K562 (cell line): Measurements from ENCODE around the gene CKAP5. TPM values are rescaled to one million over a fixed set of nuclear protein-coding genes. Genes with fewer than 3 reads are reported as not detected.

Experiments used
- ATAC-seq: fragments of 200-7000 bp; cut with Tn5 transposase; 3 replicates; pipeline ENCODE4 v1.9.1; 2020; ENCODE audit warnings: moderate library complexity
- BruUV-seq: library from RNA; stranded (reverse); fragments of 400-500 nt; replicated peaks from 2 replicates; lab custom pipeline; 2021; lab: Mats Ljungman, UMichigan
- CTCF ChIA-PET: fragments of 300-600 bp; formaldehyde crosslinking; extraction: SDS; loops from one replicate; lab custom pipeline; 2021; ENCODE audit warnings: low intra/inter-chr PET ratio; lab: Yijun Ruan, JAX
- POLR2A ChIA-PET: fragments of 300-600, 350-650 bp; sonication (Branson Sonifier 250); formaldehyde crosslinking; extraction: SDS; loops from one replicate; lab custom pipeline; 2021; ENCODE audit warnings: antibody characterized with exemption, inconsistent platforms; lab: Yijun Ruan, JAX
- DNase-seq, 4 experiments: peaks; one replicate each; pipeline versions ENCODE4 v3.0.0 to v3.0.0-alpha.2; 2011 to 2018; ENCODE audit warnings: low spot score in 3 of 4, mixed read lengths in 3 of 4; ENCODE audit errors: extremely low read depth in 1 of 4
- FAIRE-seq: peaks from 2 replicates; lab custom pipeline; 2011; peaks lifted over from hg19 to GRCh38; lab: Jason Lieb, UNC
- H2AFZ ChIP-seq: 2 replicates; pipeline ENCODE4 v1.6.0; 2011; ENCODE audit warnings: low read depth, low read length, control low read depth, inconsistent platforms
- H3K27ac ChIP-seq: fragments of 200-600 bp; 3 replicates; pipeline ENCODE4 v1.8.0; 2011; ENCODE audit warnings: low read depth, mild to moderate bottlenecking, control low read depth, inconsistent platforms, low read length, moderate library complexity, mixed read lengths; ENCODE audit errors: extremely low read depth
- H3K27me3 ChIP-seq, 2 experiments: fragments of 300-600 bp in 1 of 2; 2 replicates in 1 of 2; 3 replicates in 1 of 2; pipeline versions ENCODE4 v1.6.0 to v1.8.0; 2011; ENCODE audit warnings: inconsistent platforms in 2 of 2, low read length in 2 of 2, mild to moderate bottlenecking in 1 of 2, mixed read lengths in 1 of 2, moderate library complexity in 1 of 2; ENCODE audit not compliant: control insufficient read depth in 2 of 2, insufficient read depth in 2 of 2
- H3K36me3 ChIP-seq: fragments of 300-600 bp; 3 replicates; pipeline ENCODE4 v1.8.0; 2011; ENCODE audit warnings: mild to moderate bottlenecking, low read length, inconsistent platforms; ENCODE audit not compliant: control insufficient read depth, insufficient read depth
- H3K4me1 ChIP-seq, 2 experiments: fragments of 200-600 bp in 1 of 2; replicated peaks in 1 of 2; 2 replicates in 1 of 2; 3 replicates in 1 of 2; pipeline versions ENCODE4 v1.5.1 to v1.8.0; 2011; ENCODE audit warnings: inconsistent platforms in 2 of 2, low read length in 2 of 2, mild to moderate bottlenecking in 1 of 2, mixed read lengths in 1 of 2, moderate library complexity in 1 of 2; ENCODE audit not compliant: control insufficient read depth in 2 of 2, insufficient read depth in 2 of 2
- H3K4me2 ChIP-seq: 2 replicates; pipeline ENCODE4 v1.6.1; 2011; ENCODE audit warnings: low read length, control low read depth, inconsistent platforms, mixed read lengths; ENCODE audit not compliant: insufficient read depth
- H3K4me3 ChIP-seq: fragments of 200-600 bp; sonication (generic), shearing (Covaris generic); 2 replicates; pipeline ENCODE4 v1.5.1; 2016; ENCODE audit warnings: control low read depth, inconsistent platforms
- H3K79me2 ChIP-seq: fragments of 200-600 bp; 3 replicates; pipeline ENCODE4 v1.8.0; 2011; ENCODE audit warnings: low read length, inconsistent platforms; ENCODE audit not compliant: control insufficient read depth, insufficient read depth
- H3K9ac ChIP-seq, 2 experiments: 2 replicates each; pipeline versions ENCODE4 v1.6.0 to v1.6.1; 2011; ENCODE audit warnings: low read depth in 2 of 2, low read length in 2 of 2, control low read depth in 1 of 2, inconsistent platforms in 1 of 2, mild to moderate bottlenecking in 1 of 2, mixed read lengths in 1 of 2; ENCODE audit not compliant: insufficient read depth in 1 of 2
- H3K9me1 ChIP-seq: one replicate; pipeline ENCODE4 v1.6.0; 2011; ENCODE audit warnings: inconsistent platforms, mild to moderate bottlenecking, low read length, moderate library complexity; ENCODE audit not compliant: control insufficient read depth, insufficient read depth
- H3K9me3 ChIP-seq: replicated peaks from 2 replicates; pipeline ENCODE4 v1.5.1; 2011; ENCODE audit warnings: low read depth, low read length, inconsistent platforms; ENCODE audit not compliant: control insufficient read depth, insufficient read depth
- H4K20me1 ChIP-seq: replicated peaks from 2 replicates; pipeline ENCODE4 v1.6.1; 2011; ENCODE audit warnings: low read length, inconsistent platforms, mixed read lengths; ENCODE audit not compliant: control insufficient read depth, insufficient read depth
- CHD1 ChIP-seq: fragments of 200-600 bp; sonication (generic); IDR thresholded peaks from one replicate; pipeline ENCODE4 v1.6.1; 2012; ENCODE audit warnings: mild to moderate bottlenecking, moderate library complexity, low read length, inconsistent platforms
- CTCF ChIP-seq, 3 experiments: IDR thresholded peaks in 2 of 3; conservative IDR thresholded peaks in 1 of 3; 2 replicates each; pipeline ENCODE4 v1.5.1; 2011 to 2012; ENCODE audit warnings: low read length in 3 of 3, mild to moderate bottlenecking in 3 of 3, control low read depth in 2 of 3, improper control_type of control experiment in 1 of 3, inconsistent platforms in 1 of 3, low read depth in 1 of 3, mixed read lengths in 1 of 3, moderate library complexity in 1 of 3; ENCODE audit not compliant: insufficient read depth in 2 of 3
- FOXK2 ChIP-seq, 2 experiments: fragments of 450-650 bp; IDR thresholded peaks in 1 of 2; conservative IDR thresholded peaks in 1 of 2; 2 replicates each; pipeline ENCODE4 v1.6.1; 2016; ENCODE audit warnings: low read depth in 2 of 2, mild to moderate bottlenecking in 1 of 2
- GTF2E2 ChIP-seq: fragments of 200-800 bp; sonication (Bioruptor generic); IDR thresholded peaks from 2 replicates; pipeline ENCODE4 v1.6.1; 2016; ENCODE audit warnings: missing genetic modification characterization, missing compliant biosample characterization
- MEIS2 ChIP-seq: fragments of 450-650 bp; IDR thresholded peaks from 2 replicates; pipeline ENCODE4 v1.6.1; 2014; ENCODE audit warnings: mild to moderate bottlenecking; ENCODE audit not compliant: partially characterized antibody
- NFE2 ChIP-seq: IDR thresholded peaks from 2 replicates; pipeline ENCODE4 v1.6.1; 2014; ENCODE audit warnings: antibody characterized with exemption, low read depth
- NR2C1 ChIP-seq, 2 experiments: fragments of 450-650 bp; IDR thresholded peaks; 2 replicates each; pipeline ENCODE4 v1.6.1; 2017; ENCODE audit warnings: mild to moderate bottlenecking in 2 of 2, antibody characterized with exemption in 1 of 2, inconsistent platforms in 1 of 2, missing compliant biosample characterization in 1 of 2, missing genetic modification characterization in 1 of 2
- NR2C2 ChIP-seq, 2 experiments: fragments of 200-800 bp in 1 of 2; sonication (Bioruptor generic) in 1 of 2; sonication (generic) in 1 of 2; formaldehyde crosslinking in 1 of 2; IDR thresholded peaks; 2 replicates each; pipeline versions ENCODE4 v1.6.1 to v1.8.0; 2016 to 2022; ENCODE audit warnings: mild to moderate bottlenecking in 1 of 2, missing compliant biosample characterization in 1 of 2, missing genetic modification characterization in 1 of 2, missing genetic modification reagents in 1 of 2
- POLR2B ChIP-seq: fragments of 450-650 bp; IDR thresholded peaks from 2 replicates; pipeline ENCODE4 v1.6.1; 2018; ENCODE audit warnings: low read depth; ENCODE audit not compliant: partially characterized antibody
- RAD21 ChIP-seq, 2 experiments: fragments of 250-450 bp in 1 of 2; fragments of 450-650 bp in 1 of 2; sonication (Bioruptor Pico) in 1 of 2; formaldehyde crosslinking in 1 of 2; IDR thresholded peaks in 1 of 2; conservative IDR thresholded peaks in 1 of 2; 2 replicates each; pipeline versions ENCODE4 v1.4.0 to v1.8.0; 2020 to 2022; ENCODE audit warnings: mild to moderate bottlenecking in 2 of 2, moderate library complexity in 1 of 2
- TAF9B ChIP-seq: fragments of 450-650 bp; IDR thresholded peaks from 2 replicates; pipeline ENCODE4 v1.6.1; 2018; ENCODE audit warnings: mild to moderate bottlenecking; ENCODE audit not compliant: partially characterized antibody
- ZC3H11A ChIP-seq: IDR thresholded peaks from 2 replicates; pipeline ENCODE4 v1.6.1; 2012; ENCODE audit warnings: low read depth, low read length, improper control_type of control experiment
- ZNF146 ChIP-seq: IDR thresholded peaks from one replicate; pipeline ENCODE4 v1.6.1; 2018; ENCODE audit warnings: missing compliant biosample characterization; ENCODE audit not compliant: unreplicated experiment
- ZNF561 ChIP-seq: fragments of 450-650 bp; formaldehyde crosslinking; conservative IDR thresholded peaks from 2 replicates; pipeline ENCODE4 v1.4.0; 2020; ENCODE audit warnings: mild to moderate bottlenecking, moderate library complexity
- ZNF717 ChIP-seq: fragments of 250-450 bp; sonication (Bioruptor Pico); IDR thresholded peaks from 2 replicates; pipeline ENCODE4 v1.5.0; 2021
- ZZZ3 ChIP-seq: fragments of 450-650 bp; IDR thresholded peaks from 2 replicates; pipeline ENCODE4 v1.6.1; 2016; ENCODE audit warnings: antibody characterized with exemption, mild to moderate bottlenecking, moderate library complexity
- WGBS: fragments of 100-300 bp; shearing (Covaris generic); methylation state at CpG from one replicate; pipeline ENCODE4 v1.1.6; 2016; ENCODE audit warnings: low coverage, mixed read lengths; ENCODE audit not compliant: insufficient coverage; ENCODE audit errors: missing lambda C conversion rate; 5-methylcytosine and 5-hydroxymethylcytosine counted together
- in situ Hi-C: fragments of 300-500 bp; cut with MboI; formaldehyde crosslinking; loops from 4 replicates; pipeline ENCODE4 v1.15.0; 2018; ENCODE audit warnings: inconsistent platforms, mixed read lengths
- intact Hi-C: fragments of 100-400 bp; cut with micrococcal nuclease; formaldehyde crosslinking; loops from 2 replicates; pipeline ENCODE4 v1.14.2; 2022
- polyA plus RNA-seq, 8 experiments: library from polyadenylated mRNA; depleted of rRNA in 4 of 8; stranded (reverse) in 5 of 8; unstranded in 3 of 8; fragments of >200 nt; fragmentation: Nextera tagmentation in 2 of 8; fragmentation: Illumina TruSeq in 1 of 8; extraction: Ambion mirVana in 2 of 8; extraction: Trizol in 1 of 8; gene quantifications; 2 replicates each; pipeline versions ENCODE4 v1.2.1 to v1.2.3, GENCODE V29; 2011 to 2014; ENCODE audit warnings: inconsistent platforms in 1 of 8, missing spikeins in 1 of 8
- total RNA-seq, 7 experiments: library from RNA; depleted of rRNA in 6 of 7; stranded (reverse); fragments of >200 nt in 6 of 7; fragmentation: Illumina TruSeq in 2 of 7; extraction: Trizol in 2 of 7; gene quantifications; 2 replicates each; pipeline versions ENCODE4 v1.2.1 to v1.2.3, GENCODE V29; 2011 to 2021; ENCODE audit warnings: low replicate concordance in 1 of 7
- TF ChIP-seq, protein P1 (sequence below): fragments of 450-650 bp; IDR thresholded peaks from 2 replicates; pipeline ENCODE4 v1.6.1; 2016
- TF ChIP-seq, protein P2 (sequence below): sonication (generic); formaldehyde crosslinking; IDR thresholded peaks from 2 replicates; pipeline ENCODE4 v1.9.0; 2022; ENCODE audit warnings: mild to moderate bottlenecking, missing genetic modification reagents

CKAP5 gene
- total and polyA plus RNA-seq, 9 of the 15 experiments (the other 6 are each of a cell fraction or from before 2014, with no cell fraction given): 60.1 to 239 (median 139) TPM

DNA sequence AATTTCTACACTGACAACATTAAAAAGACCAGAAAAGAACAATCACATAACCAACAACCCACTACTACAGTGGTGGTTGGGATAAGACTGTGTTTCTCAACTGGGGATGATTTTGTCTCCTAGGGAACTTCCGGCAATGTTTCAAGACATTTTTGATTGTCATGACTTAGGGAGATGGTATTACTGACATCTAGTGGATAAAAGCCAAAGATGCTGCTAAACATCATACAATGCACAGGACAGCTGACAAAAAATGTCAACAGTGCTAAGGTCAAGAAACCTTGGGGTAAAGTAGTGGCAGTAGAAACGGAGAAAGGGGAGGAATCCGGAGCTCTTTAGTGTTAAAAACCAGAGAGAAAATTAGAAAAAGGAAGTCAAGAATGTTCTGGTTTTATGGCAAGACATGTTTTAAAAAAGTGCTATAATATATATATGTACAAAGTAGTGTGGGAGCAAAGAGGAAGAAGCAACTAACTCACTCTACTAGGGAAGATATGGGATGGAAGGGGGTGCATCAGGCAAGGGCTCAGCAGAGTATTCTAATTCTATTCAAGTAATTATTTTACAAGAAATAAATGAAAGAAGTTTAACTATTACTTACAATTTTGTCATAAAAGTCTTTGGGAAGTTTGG lies 37.2 kb downstream of the CKAP5 start:
- H3K9me3 ChIP-seq: no peaks in the 10 kb centered on the region
- H3K4me1 ChIP-seq: no peaks in the 10 kb centered on the region
- intact Hi-C loops: no loop called here
- WGBS: 77% methylated on average over 3 of the region's 3 CpGs
- H2AFZ ChIP-seq: no peak overlapping the region
- POLR2A ChIA-PET: interaction anchor here (0.7 kb wide), 1 partner anchor 112 kb away, joined by 4 read pairs; no protein-coding TSS in a partner anchor
- no peak overlapping the region for H3K9ac ChIP-seq
- H3K27me3 ChIP-seq: no peaks in the 10 kb centered on the region
- no peaks in the 10 kb centered on the region for H3K9me1 ChIP-seq
- H3K4me3 ChIP-seq: no peak overlapping the region
- no peak overlapping the region for H3K27ac ChIP-seq
- CTCF ChIA-PET: interaction anchor here (0.6 kb wide), 2 partner anchors 7 to 190 kb away, joined by 3 read pairs; no protein-coding TSS in a partner anchor
- no peaks in the 10 kb centered on the region for H3K79me2 ChIP-seq
- ATAC-seq (peak; percentile 86), FAIRE-seq (peak; percentile 82), DNase-seq (peak in 2 of 4 experiments; percentile 16 to 35)
- in situ Hi-C loops: no loop called here
- H3K4me2 ChIP-seq: no peak overlapping the region
- H3K36me3 ChIP-seq: peaks cover 84% of the 10 kb centered on the region
- H4K20me1 ChIP-seq: no peaks in the 10 kb centered on the region
- no TSS peak for BruUV-seq
- peak; percentile 43 to 56; a peak in 1 of 4 replicates for TF ChIP-seq FOXK2 (conservative IDR thresholded peaks at IDR 0.05 in 1 of 2, IDR thresholded peaks at IDR 0.05 in 1 of 2; ENCODE audit: low read depth in 2 of 2)
- no peak for TF ChIP-seq POLR2B
- TF ChIP-seq, protein P1, sequence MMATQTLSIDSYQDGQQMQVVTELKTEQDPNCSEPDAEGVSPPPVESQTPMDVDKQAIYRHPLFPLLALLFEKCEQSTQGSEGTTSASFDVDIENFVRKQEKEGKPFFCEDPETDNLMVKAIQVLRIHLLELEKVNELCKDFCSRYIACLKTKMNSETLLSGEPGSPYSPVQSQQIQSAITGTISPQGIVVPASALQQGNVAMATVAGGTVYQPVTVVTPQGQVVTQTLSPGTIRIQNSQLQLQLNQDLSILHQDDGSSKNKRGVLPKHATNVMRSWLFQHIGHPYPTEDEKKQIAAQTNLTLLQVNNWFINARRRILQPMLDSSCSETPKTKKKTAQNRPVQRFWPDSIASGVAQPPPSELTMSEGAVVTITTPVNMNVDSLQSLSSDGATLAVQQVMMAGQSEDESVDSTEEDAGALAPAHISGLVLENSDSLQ: peak; percentile 32; the same call in 1 of the 2 replicates
- TF ChIP-seq ZNF717: no peak
- TF ChIP-seq RAD21 (CRISPR knock-in tag; conservative IDR thresholded peaks at IDR 0.05 in 1 of 2, IDR thresholded peaks at IDR 0.05 in 1 of 2): peak; percentile 36 to 50; a peak in 3 of 4 replicates
- no peak for TF ChIP-seq CHD1
- no peak for TF ChIP-seq GTF2E2 (tag)
- TF ChIP-seq CTCF (IDR thresholded peaks at IDR 0.05 in 2 of 3, conservative IDR thresholded peaks at IDR 0.05 in 1 of 3; ENCODE audit: insufficient read depth in 2 of 3, low read depth in 1 of 3, low read length in 3 of 3): peak; percentile 37 to 54 (median 52); a peak in 4 of 6 replicates
- TF ChIP-seq ZNF561 (CRISPR knock-in tag): no peak
- 0 out of 2 replicates have a peak, but pooled peaks have one; percentile 24 for TF ChIP-seq NFE2
- no peak; the same call in 1 of the 2 replicates for TF ChIP-seq NR2C1 (IDR thresholded peaks at IDR 0.05)
- TF ChIP-seq NR2C1 (tag; IDR thresholded peaks at IDR 0.05): peak; percentile 76
- no peak for TF ChIP-seq TAF9B
- TF ChIP-seq, protein P2, sequence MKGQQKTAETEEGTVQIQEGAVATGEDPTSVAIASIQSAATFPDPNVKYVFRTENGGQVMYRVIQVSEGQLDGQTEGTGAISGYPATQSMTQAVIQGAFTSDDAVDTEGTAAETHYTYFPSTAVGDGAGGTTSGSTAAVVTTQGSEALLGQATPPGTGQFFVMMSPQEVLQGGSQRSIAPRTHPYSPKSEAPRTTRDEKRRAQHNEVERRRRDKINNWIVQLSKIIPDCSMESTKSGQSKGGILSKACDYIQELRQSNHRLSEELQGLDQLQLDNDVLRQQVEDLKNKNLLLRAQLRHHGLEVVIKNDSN (CRISPR knock-in tag): no peak
- TF ChIP-seq ZC3H11A: no peak
- peak; percentile 57; the same call in 1 of the 2 replicates for TF ChIP-seq NR2C2 (CRISPR knock-in tag; IDR thresholded peaks at IDR 0.05)
- TF ChIP-seq NR2C2 (tag; IDR thresholded peaks at IDR 0.05): peak; percentile 65
- peak; percentile 12 for TF ChIP-seq MEIS2
- TF ChIP-seq ZZZ3: 0 out of 2 replicates have a peak, but pooled peaks have one; percentile 49
- TF ChIP-seq ZNF146 (CRISPR knock-in tag): no peak
